ENCODE measurements around the gene ARHGEF19. TPM values are rescaled to one million over a fixed set of nuclear protein-coding genes. Genes with fewer than 3 reads are reported as not detected.

The ARHGEF19 gene
- total RNA-seq, 4 donors from 2014 or later: 2.6 to 10.6 (median 3.9) TPM

DNA sequence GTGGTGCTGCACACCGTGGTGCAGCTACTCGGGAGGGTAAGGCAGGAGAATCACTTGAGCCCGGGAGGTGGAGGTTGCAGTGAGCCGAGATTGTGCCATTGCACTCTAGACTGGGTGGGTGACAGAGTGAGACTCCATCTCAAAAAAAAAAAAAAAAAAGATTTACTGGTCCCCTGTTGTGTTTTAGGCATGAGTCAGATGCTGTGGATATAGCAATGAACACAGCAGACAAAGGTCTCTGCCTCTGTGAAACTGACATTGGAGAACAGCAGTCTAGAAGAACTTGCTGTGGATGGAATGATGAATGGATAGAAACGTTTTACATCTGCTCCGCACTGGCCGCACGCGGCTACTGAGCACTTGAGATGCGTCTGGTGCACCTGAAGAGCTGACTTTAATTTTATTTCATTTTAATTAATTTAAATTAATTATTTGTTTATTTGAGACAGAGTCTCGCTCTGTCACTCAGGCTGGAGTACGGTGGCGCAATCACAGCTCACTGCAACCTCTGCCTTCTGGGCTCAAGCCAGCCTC lies 32.1 kb downstream of the ARHGEF19 start:
- ATAC-seq (ENCODE audit: low FRiP score) (no peak), DNase-seq (ENCODE audit: low spot score) (no peak)
- TF ChIP-seq, protein P1, sequence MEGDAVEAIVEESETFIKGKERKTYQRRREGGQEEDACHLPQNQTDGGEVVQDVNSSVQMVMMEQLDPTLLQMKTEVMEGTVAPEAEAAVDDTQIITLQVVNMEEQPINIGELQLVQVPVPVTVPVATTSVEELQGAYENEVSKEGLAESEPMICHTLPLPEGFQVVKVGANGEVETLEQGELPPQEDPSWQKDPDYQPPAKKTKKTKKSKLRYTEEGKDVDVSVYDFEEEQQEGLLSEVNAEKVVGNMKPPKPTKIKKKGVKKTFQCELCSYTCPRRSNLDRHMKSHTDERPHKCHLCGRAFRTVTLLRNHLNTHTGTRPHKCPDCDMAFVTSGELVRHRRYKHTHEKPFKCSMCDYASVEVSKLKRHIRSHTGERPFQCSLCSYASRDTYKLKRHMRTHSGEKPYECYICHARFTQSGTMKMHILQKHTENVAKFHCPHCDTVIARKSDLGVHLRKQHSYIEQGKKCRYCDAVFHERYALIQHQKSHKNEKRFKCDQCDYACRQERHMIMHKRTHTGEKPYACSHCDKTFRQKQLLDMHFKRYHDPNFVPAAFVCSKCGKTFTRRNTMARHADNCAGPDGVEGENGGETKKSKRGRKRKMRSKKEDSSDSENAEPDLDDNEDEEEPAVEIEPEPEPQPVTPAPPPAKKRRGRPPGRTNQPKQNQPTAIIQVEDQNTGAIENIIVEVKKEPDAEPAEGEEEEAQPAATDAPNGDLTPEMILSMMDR (IDR thresholded peaks at IDR 0.05): no peak

DNA sequence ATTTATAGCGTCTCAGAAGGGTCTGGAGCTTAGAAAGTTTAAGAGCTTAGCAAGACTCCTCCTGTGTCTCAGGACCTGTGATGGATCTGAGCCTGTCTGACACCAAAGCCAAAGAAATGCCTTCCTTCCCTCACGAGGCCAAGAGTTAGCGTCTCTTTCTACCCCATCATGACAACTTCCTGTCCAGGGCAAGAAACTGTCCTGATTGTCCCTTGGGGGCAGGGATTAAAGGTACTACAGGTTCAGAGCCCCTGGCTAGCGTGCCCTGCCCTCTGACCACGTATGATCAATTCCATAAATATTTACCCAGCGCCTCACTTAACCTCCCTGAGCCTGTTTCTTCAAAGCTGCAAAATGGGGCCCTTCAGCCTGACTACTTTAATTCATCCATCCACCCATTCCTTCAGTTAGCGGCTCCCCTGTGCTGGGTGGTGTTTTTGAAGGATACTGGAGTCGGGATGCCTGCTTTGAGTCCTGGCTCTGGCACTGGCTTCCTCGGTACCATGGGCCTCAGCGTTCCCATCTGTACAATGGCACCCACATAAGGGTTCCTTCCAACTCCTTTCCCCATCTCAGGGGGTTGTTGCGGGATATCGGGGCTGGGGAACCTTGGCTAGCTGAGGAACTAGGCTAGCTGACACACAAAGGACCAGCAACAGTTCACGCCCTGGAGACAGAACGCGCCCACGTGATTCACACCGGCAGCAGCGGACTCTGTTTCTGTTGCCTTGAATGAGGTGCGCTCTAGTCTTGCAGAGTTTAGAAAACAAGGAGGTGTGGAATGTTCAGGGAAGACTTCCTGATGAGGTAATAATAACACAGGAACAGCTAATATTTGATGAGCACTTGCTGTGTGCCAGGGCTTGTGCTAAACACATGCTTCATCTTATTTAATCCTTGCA lies 33.6 kb downstream of the ARHGEF19 start:
- ATAC-seq (ENCODE audit: low FRiP score) (no peak), DNase-seq (ENCODE audit: low spot score) (no peak)
- TF ChIP-seq, protein P1 (IDR thresholded peaks at IDR 0.05): no peak

DNA sequence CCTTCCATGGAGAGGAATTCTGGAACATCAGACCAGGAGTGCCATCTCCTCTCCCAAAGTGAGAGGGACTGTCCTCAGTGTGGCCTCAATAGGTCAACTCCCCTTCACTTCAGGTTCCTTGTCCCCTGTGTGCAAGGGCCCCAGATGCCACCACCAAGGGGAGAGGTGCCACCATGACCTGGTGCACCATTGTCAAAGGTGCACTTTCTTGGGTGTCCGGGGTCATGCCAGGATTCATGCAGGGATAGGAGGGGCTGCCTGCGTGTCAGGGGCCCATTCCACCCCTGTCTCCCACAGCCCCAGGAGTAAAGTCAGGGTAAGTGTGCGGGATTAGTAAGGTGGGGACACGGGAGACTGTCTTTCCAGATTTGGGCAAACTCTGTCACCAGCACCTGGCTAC lies 35.1 kb downstream of the ARHGEF19 start:
- ATAC-seq (ENCODE audit: low FRiP score) (no peak), DNase-seq (ENCODE audit: low spot score) (no peak)
- TF ChIP-seq, protein P1 (IDR thresholded peaks at IDR 0.05): no peak

DNA sequence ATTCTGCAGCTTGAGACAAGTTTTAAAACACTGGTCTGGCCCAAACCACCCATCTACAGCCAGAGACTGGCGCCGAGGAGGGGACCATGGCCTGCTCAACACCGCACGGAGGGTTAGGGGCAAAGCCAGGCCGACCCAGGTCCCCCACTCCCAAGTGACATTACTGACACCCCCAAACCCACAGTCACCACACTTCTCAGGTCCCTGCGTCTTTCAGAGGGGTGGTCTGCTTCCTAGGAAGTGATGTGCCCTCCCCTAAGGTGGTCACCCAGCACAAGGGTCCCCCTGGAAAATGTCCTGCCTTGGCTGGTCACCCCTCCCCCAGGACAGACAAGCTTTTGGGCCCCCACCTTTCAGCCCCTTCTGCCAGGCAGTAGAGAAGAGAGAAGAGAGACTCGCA lies 35.8 kb downstream of the ARHGEF19 start:
- TF ChIP-seq, protein P1 (IDR thresholded peaks at IDR 0.05): no peak
- ATAC-seq (ENCODE audit: low FRiP score) (no peak), DNase-seq (ENCODE audit: low spot score) (no peak)

DNA sequence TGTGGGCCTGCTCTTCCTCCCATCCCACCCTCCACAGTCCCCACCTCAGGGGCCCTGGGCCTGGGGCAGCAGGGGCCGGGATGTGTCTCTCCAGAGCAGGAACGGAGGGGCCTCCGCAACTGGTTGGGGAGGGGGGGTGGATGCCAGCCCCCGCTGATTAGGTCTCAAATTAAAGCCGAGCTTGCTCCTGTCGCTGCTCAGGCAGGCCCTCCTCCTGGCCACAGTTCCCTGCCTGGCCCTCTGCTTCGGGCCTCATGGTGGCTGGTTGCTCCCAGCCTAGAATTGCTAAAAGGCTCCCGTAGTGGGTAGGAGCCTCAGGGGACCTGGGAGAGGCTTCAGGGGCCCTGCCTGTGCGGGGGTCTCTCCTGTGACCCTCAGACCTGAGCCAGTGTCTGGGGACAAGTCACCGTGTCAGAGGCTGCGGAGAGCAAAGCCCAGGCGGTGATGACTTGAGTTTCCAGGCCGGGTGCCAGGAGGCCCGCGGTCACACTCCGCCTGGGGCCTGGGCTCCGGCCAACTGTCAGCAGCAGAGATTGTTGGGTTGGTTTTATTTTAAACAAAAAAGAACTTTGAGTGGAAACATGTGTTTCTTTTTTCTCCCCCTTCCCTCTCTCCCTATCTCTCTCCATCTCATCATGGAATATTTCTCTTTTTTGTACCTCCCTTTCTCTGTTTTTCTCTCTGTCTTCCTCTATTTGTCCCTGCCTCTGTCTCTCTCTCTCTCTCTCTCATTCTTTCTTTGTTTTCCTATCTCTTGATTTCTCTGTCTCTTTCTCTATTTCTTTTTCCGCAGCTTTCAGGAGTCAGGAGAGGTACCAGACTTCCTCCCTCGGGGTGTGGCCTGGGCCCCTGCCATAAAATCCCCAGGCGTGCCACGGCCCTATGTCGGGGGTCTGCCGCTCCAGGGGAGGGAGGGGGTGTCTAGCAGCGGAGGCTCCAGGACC lies 36.6 kb downstream of the ARHGEF19 start:
- TF ChIP-seq, protein P1 (IDR thresholded peaks at IDR 0.05): no peak
- peak; percentile 65 for ATAC-seq (ENCODE audit: low FRiP score)
- peak; percentile 69 for DNase-seq (ENCODE audit: low spot score)

DNA sequence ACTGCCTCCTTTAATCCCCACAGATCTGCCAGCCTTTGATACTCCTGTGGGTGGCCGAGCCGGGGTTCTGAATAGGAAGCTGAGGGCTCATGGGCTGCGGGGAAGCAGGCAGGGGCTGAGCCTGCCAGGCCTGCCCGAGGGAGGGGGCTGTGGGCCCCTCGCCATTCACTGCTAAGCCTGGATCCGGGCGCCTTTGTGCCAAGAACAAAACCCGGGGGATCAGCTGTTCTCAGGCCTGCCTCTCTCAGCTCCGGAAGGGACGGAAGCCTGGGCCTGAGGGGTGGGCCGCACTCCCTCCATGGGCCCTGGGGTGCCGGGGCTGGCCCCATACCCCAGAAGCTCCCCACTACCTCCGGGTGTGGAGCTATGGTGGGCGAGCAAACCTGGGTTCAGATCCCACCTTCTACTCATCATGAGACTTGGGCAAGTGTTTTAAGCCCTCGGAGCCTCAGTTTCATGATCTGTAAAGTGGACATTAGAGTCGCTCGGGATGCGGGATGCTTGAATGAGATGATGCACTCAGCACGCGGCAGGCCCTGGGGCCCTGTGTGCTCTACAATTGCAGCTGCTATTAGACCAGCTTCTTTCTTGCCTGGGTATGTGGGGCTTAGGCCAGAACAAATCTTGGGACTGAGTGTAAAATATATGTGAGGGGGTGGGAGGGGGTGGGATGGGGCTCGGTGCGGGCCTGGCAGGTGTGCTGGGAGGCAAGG lies 37.4 kb downstream of the ARHGEF19 start:
- DNase-seq (ENCODE audit: low spot score): no peak
- ATAC-seq (ENCODE audit: low FRiP score): no peak

More for the DNA sequence above, 37.4 kb downstream of the ARHGEF19 start:
- TF ChIP-seq, protein P1 (IDR thresholded peaks at IDR 0.05): no peak
